Osteocyte (in vitro differentiated cells): ENCODE data around the gene GLIS1. TPM values are rescaled to one million over a fixed set of nuclear protein-coding genes. Genes with fewer than 3 reads are reported as not detected.

ENCODE experiments used
- DNase-seq: peaks from one replicate; pipeline ENCODE4 v3.0.0; 2021; ENCODE audit warnings: mixed read lengths; ENCODE audit not compliant: unreplicated experiment; ENCODE audit errors: extremely low spot score
- H3K27ac Mint-ChIP-seq: one replicate; pipeline ENCODE4 v1.8.0; 2021; ENCODE audit warnings: mild to moderate bottlenecking, mixed read lengths; ENCODE audit not compliant: unreplicated experiment
- H3K27me3 Mint-ChIP-seq: one replicate; pipeline ENCODE4 v1.8.0; 2021; ENCODE audit warnings: mixed read lengths; ENCODE audit not compliant: unreplicated experiment
- H3K36me3 Mint-ChIP-seq: one replicate; pipeline ENCODE4 v1.8.0; 2021; ENCODE audit warnings: mixed read lengths; ENCODE audit not compliant: unreplicated experiment
- H3K4me1 Mint-ChIP-seq: one replicate; pipeline ENCODE4 v1.8.0; 2021; ENCODE audit warnings: mixed read lengths; ENCODE audit not compliant: unreplicated experiment
- H3K4me3 Mint-ChIP-seq: one replicate; pipeline ENCODE4 v1.8.0; 2021; ENCODE audit warnings: mild to moderate bottlenecking, moderate library complexity, mixed read lengths; ENCODE audit not compliant: unreplicated experiment
- H3K9me3 Mint-ChIP-seq: one replicate; pipeline ENCODE4 v1.8.0; 2021; ENCODE audit warnings: mixed read lengths; ENCODE audit not compliant: unreplicated experiment
- CTCF ChIP-seq: fragments of 200-600 bp; sonication (generic); IDR thresholded peaks from 2 replicates; pipeline ENCODE4 v1.5.0; 2021; ENCODE audit warnings: antibody characterized with exemption, mild to moderate bottlenecking, moderate library complexity
- total RNA-seq: library from RNA; stranded (reverse); gene quantifications from 2 replicates; pipeline ENCODE4 v1.2.1, GENCODE V29; 2021

Gene GLIS1
- total RNA-seq, 1 donor from 2014 or later = 38.3 TPM

- Mint-ChIP-seq H3K27ac (peak overlapping the region; percentile 77), H3K27me3 (no peaks in the 10 kb centered on the region), H3K4me1 (peaks cover 29% of the 10 kb centered on the region), H3K36me3 (peaks cover 17% of the 10 kb centered on the region), H3K4me3 (no peak overlapping the region), H3K9me3 (no peaks in the 10 kb centered on the region)
- DNase-seq = no peak
- TF ChIP-seq CTCF = no peak
These were observed 186.7 kb downstream of the GLIS1 start for GRCh38 chr1:53552146-53552861.

GRCh38 chr1:53551428-53551995, 187.5 kb downstream of the GLIS1 start:
- TF ChIP-seq CTCF = no peak
- Mint-ChIP-seq H3K9me3 (no peaks in the 10 kb centered on the region), H3K4me3 (no peak overlapping the region), H3K27ac (peak overlapping the region; percentile 77), H3K27me3 (no peaks in the 10 kb centered on the region), H3K36me3 (peaks cover 17% of the 10 kb centered on the region), H3K4me1 (peaks cover 29% of the 10 kb centered on the region)
- DNase-seq = no peak

- Mint-ChIP-seq H3K4me1 (peaks cover 37% of the 10 kb centered on the region), H3K27ac (no peak overlapping the region), H3K36me3 (peaks cover 23% of the 10 kb centered on the region), H3K4me3 (no peak overlapping the region), H3K9me3 (no peaks in the 10 kb centered on the region), H3K27me3 (no peaks in the 10 kb centered on the region)
- TF ChIP-seq CTCF = no peak
- DNase-seq = no peak
These were observed 188.7 kb downstream of the GLIS1 start for GRCh38 chr1:53550201-53550741.

- Mint-ChIP-seq H3K4me1 (peaks cover 40% of the 10 kb centered on the region), H3K4me3 (no peak overlapping the region), H3K36me3 (peaks cover 27% of the 10 kb centered on the region), H3K27me3 (no peaks in the 10 kb centered on the region), H3K9me3 (no peaks in the 10 kb centered on the region), H3K27ac (no peak overlapping the region)
- DNase-seq = no peak
- no peak for TF ChIP-seq CTCF
These were observed 189.2 kb downstream of the GLIS1 start for GRCh38 chr1:53549781-53550180.

GRCh38 chr1:53549287-53549686, 189.7 kb downstream of the GLIS1 start:
- H3K27me3 Mint-ChIP-seq = no peaks in the 10 kb centered on the region
- peaks cover 27% of the 10 kb centered on the region for H3K36me3 Mint-ChIP-seq
- peaks cover 45% of the 10 kb centered on the region for H3K4me1 Mint-ChIP-seq
- no peak for TF ChIP-seq CTCF
- no peak overlapping the region for H3K4me3 Mint-ChIP-seq
- H3K27ac Mint-ChIP-seq = no peak overlapping the region
- H3K9me3 Mint-ChIP-seq = no peaks in the 10 kb centered on the region
- no peak for DNase-seq
